Measurements from ENCODE around the gene CASK.

DNA sequence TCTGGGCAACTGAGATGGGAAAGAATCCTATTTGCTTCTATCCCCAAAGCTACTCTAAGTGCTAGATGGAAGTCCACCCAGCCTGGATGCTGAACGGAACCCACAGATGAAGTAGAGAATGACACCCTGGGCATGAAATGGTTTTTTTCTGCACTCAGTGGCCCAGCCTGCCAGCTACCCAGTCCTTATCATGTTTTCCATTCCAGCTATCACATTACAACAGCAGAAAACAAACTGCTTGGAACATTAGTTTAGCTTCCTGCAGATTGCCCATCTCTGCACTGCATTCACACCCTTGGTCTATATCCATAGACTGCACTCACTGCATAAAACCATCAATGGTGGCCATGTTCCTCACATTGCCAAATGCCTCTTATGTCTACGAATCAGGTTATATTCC is 397.1 kb downstream of the CASK start:
- TF ChIP-seq POLR2AphosphoS5 (IDR thresholded peaks at IDR 0.05; ENCODE audit: insufficient read depth in 1 of 2, low read depth in 1 of 2): no peak
- TF ChIP-seq, protein P1, sequence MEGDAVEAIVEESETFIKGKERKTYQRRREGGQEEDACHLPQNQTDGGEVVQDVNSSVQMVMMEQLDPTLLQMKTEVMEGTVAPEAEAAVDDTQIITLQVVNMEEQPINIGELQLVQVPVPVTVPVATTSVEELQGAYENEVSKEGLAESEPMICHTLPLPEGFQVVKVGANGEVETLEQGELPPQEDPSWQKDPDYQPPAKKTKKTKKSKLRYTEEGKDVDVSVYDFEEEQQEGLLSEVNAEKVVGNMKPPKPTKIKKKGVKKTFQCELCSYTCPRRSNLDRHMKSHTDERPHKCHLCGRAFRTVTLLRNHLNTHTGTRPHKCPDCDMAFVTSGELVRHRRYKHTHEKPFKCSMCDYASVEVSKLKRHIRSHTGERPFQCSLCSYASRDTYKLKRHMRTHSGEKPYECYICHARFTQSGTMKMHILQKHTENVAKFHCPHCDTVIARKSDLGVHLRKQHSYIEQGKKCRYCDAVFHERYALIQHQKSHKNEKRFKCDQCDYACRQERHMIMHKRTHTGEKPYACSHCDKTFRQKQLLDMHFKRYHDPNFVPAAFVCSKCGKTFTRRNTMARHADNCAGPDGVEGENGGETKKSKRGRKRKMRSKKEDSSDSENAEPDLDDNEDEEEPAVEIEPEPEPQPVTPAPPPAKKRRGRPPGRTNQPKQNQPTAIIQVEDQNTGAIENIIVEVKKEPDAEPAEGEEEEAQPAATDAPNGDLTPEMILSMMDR (IDR thresholded peaks at IDR 0.05): no peak
- TF ChIP-seq POLR2A (IDR thresholded peaks at IDR 0.05): no peak
